Stimulated activated CD4-positive, alpha-beta T cell treated with anti-CD3 and anti-CD28 coated beads, Interleukin-12 subunit alpha, Interleukin-12 subunit beta, amount 100 ng/mL, for 48 hours (primary cell): ENCODE measurements around the gene FARS2.

Experiments
- DNase-seq, 3 donors: peaks; one replicate each; pipeline ENCODE4 v3.0.0-alpha.2; 2020; ENCODE audit warnings: low read depth in 2 of 3, low spot score in 1 of 3

The FARS2 gene

GRCh38 chr6:5565971-5566370, 304.7 kb downstream of the FARS2 start:
- no peak for DNase-seq

GRCh38 chr6:5566718-5567117, 305.4 kb downstream of the FARS2 start:
- no peak for DNase-seq

- DNase-seq = no peak
Observed at GRCh38 chr6:5567352-5567751, 306.0 kb downstream of the FARS2 start.

GRCh38 chr6:5567890-5568289, 306.6 kb downstream of the FARS2 start:
- no peak for DNase-seq

GRCh38 chr6:5569491-5569890, 308.2 kb downstream of the FARS2 start:
- DNase-seq = no peak

- DNase-seq = no peak
Observed at GRCh38 chr6:5570641-5571040, 309.3 kb downstream of the FARS2 start.

- no peak for DNase-seq
Observed at GRCh38 chr6:5580736-5581581, 319.6 kb downstream of the FARS2 start.

GRCh38 chr6:5582762-5583161, 321.4 kb downstream of the FARS2 start:
- no peak for DNase-seq

GRCh38 chr6:5583528-5583927, 322.2 kb downstream of the FARS2 start:
- DNase-seq = no peak

- no peak for DNase-seq
Observed at GRCh38 chr6:5584078-5584482, 322.8 kb downstream of the FARS2 start.

GRCh38 chr6:5587648-5588047, 326.3 kb downstream of the FARS2 start:
- no peak for DNase-seq

GRCh38 chr6:5589422-5590141, 328.3 kb downstream of the FARS2 start:
- DNase-seq = no peak

GRCh38 chr6:5590187-5590586, 328.9 kb downstream of the FARS2 start:
- no peak for DNase-seq

GRCh38 chr6:5592886-5593519, 331.7 kb downstream of the FARS2 start:
- DNase-seq = no peak

- DNase-seq = no peak
Observed at GRCh38 chr6:5595184-5595583, 333.9 kb downstream of the FARS2 start.

- DNase-seq = no peak
Observed at GRCh38 chr6:5597413-5597812, 336.1 kb downstream of the FARS2 start.

GRCh38 chr6:5598123-5598522, 336.8 kb downstream of the FARS2 start:
- DNase-seq = no peak

GRCh38 chr6:5599127-5599526, 337.8 kb downstream of the FARS2 start:
- DNase-seq = no peak

- DNase-seq = no peak
Observed at GRCh38 chr6:5605937-5606336, 344.6 kb downstream of the FARS2 start.

- DNase-seq = no peak
Observed at GRCh38 chr6:5606546-5606945, 345.2 kb downstream of the FARS2 start.

- DNase-seq = no peak
Observed at GRCh38 chr6:5610640-5611039, 349.3 kb downstream of the FARS2 start.

GRCh38 chr6:5617179-5617578, 355.9 kb downstream of the FARS2 start:
- no peak for DNase-seq
